Esophagus squamous epithelium (tissue), 4 donors: Measurements from ENCODE around the gene SMIM12.

ENCODE experiments used
- CTCF ChIP-seq, 6 experiments: fragments of 450-650 bp in 4 of 6; fragments of 200-600 bp in 2 of 6; sonication (generic) in 2 of 6; IDR thresholded peaks; one replicate each; pipeline ENCODE4 v1.5.1; 2016 to 2019; ENCODE audit warnings: antibody characterized with exemption in 6 of 6, mild to moderate bottlenecking in 4 of 6, moderate library complexity in 4 of 6
- POLR2A ChIP-seq, 4 donors: fragments of 450-650 bp; IDR thresholded peaks; one replicate each; pipeline ENCODE4 v1.6.1; 2017; ENCODE audit warnings: antibody characterized with exemption in 4 of 4, mild to moderate bottlenecking in 4 of 4, moderate library complexity in 3 of 4

GRCh38 chr1:34825455-34826091, 34.0 kb downstream of the SMIM12 start:
- TF ChIP-seq POLR2A (IDR thresholded peaks at IDR 0.05) (no peak), CTCF (IDR thresholded peaks at IDR 0.05) (no peak)
